Uterus (tissue), 2 donors: ENCODE results near the gene PDE4B.

Experiments
- POLR2A ChIP-seq, 2 donors: fragments of 450-650 bp; IDR thresholded peaks; one replicate each; pipeline ENCODE4 v1.6.1; 2016; ENCODE audit warnings: antibody characterized with exemption in 2 of 2, mild to moderate bottlenecking in 1 of 2, moderate library complexity in 1 of 2
- TF ChIP-seq, protein P1 (sequence below), 4 experiments: fragments of 200-600 bp in 2 of 4; fragments of 450-650 bp in 2 of 4; sonication (generic) in 2 of 4; IDR thresholded peaks; one replicate each; pipeline ENCODE4 v1.5.1; 2016 to 2019; ENCODE audit warnings: antibody characterized with exemption in 4 of 4, mild to moderate bottlenecking in 2 of 4, moderate library complexity in 1 of 4

DNA sequence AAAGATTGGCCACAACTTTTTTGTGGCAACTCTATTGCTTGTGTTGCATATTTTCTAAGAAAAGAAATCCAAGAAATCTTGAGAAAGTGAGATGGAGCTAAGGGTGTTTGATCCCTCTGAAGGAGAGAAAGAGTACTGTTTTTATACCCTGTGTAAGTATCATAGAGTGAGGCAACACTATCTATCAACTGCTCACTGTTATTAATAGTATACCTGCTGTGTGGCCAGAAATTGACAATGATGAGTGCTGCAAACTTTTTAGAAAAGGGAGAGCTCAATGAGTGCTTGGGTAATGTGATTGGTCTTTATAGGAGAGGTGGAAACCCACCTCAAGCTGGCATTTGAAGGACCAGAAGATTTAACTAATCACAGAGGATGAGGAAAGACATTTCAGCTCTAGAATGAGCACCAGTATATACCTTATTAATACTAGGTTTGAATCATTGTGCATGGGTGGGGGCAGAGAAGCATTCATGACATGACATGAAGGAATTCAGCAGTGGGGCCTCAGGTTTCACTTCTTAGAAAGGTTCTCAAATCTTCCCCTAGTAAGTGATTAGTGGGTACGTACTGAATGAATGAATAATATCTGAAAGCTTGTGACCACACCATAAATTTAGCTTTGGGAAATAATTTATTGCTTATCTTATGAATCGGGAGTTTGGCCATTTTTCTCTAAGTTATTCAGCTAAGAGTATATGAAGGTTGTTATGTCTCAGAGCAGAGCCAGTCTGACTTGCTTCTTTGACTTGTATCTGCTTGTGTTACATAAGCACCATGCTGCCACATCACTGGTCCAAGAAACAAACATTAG lies 572.1 kb downstream of the PDE4B start:
- TF ChIP-seq, protein P1, sequence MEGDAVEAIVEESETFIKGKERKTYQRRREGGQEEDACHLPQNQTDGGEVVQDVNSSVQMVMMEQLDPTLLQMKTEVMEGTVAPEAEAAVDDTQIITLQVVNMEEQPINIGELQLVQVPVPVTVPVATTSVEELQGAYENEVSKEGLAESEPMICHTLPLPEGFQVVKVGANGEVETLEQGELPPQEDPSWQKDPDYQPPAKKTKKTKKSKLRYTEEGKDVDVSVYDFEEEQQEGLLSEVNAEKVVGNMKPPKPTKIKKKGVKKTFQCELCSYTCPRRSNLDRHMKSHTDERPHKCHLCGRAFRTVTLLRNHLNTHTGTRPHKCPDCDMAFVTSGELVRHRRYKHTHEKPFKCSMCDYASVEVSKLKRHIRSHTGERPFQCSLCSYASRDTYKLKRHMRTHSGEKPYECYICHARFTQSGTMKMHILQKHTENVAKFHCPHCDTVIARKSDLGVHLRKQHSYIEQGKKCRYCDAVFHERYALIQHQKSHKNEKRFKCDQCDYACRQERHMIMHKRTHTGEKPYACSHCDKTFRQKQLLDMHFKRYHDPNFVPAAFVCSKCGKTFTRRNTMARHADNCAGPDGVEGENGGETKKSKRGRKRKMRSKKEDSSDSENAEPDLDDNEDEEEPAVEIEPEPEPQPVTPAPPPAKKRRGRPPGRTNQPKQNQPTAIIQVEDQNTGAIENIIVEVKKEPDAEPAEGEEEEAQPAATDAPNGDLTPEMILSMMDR (IDR thresholded peaks at IDR 0.05): no peak
- TF ChIP-seq POLR2A (IDR thresholded peaks at IDR 0.05): no peak
